Gastroesophageal sphincter (tissue), 4 donors: ENCODE measurements around the gene HINT1. TPM values are rescaled to one million over a fixed set of nuclear protein-coding genes. Genes with fewer than 3 reads are reported as not detected.
"Not testable (repeated sequence)": the region's sequence is repeated elsewhere in the genome, so short reads cannot be mapped to it uniquely, and the experiment has no call there.

Experiments
- ATAC-seq: fragments of 150-250 bp; one replicate; pipeline ENCODE4 v1.9.1; 2016; ENCODE audit warnings: mild to moderate bottlenecking, moderate library complexity
- H3K27ac ChIP-seq, 4 donors: fragments of 200-600 bp; sonication (generic) in 3 of 4; 1 replicate in 3 of 4; 2 replicates in 1 of 4; pipeline ENCODE4 v1.5.1; 2016 to 2019
- H3K27me3 ChIP-seq: fragments of 200-600 bp; sonication (generic); one replicate; pipeline ENCODE4 v1.5.1; 2019
- H3K36me3 ChIP-seq, 2 donors: fragments of 200-600 bp; sonication (generic); one replicate each; pipeline ENCODE4 v1.5.1; 2019; ENCODE audit warnings: control low read depth in 1 of 2
- H3K4me1 ChIP-seq, 3 donors: fragments of 200-600 bp; sonication (generic); 1 replicate in 2 of 3; 2 replicates in 1 of 3; pipeline ENCODE4 v1.5.1; 2016 to 2019; ENCODE audit warnings: control low read depth in 2 of 3
- H3K4me3 ChIP-seq, 2 donors: fragments of 200-600 bp; sonication (generic); one replicate each; pipeline ENCODE4 v1.5.1; 2019; ENCODE audit warnings: mild to moderate bottlenecking in 1 of 2, moderate library complexity in 1 of 2
- H3K9me3 ChIP-seq, 3 donors: fragments of 200-600 bp; sonication (generic); one replicate each; pipeline ENCODE4 v1.5.1; 2017 to 2019; ENCODE audit warnings: control low read depth in 2 of 3
- EP300 ChIP-seq: sonication (generic); formaldehyde crosslinking; IDR thresholded peaks from one replicate; pipeline ENCODE4 v1.6.1; 2017; ENCODE audit warnings: antibody characterized with exemption, mild to moderate bottlenecking
- POLR2A ChIP-seq, 2 donors: fragments of 450-650 bp; IDR thresholded peaks; one replicate each; pipeline ENCODE4 v1.6.1; 2017; ENCODE audit warnings: antibody characterized with exemption in 2 of 2, mild to moderate bottlenecking in 2 of 2, moderate library complexity in 1 of 2
- POLR2AphosphoS5 ChIP-seq: sonication (generic); formaldehyde crosslinking; IDR thresholded peaks from one replicate; pipeline ENCODE4 v1.6.1; 2017; ENCODE audit warnings: antibody characterized with exemption
- WGBS, 2 donors: methylation state at CpG; one replicate each; pipeline ENCODE4 v1.1.5; 2018; ENCODE audit warnings: low coverage in 1 of 2; 5-methylcytosine and 5-hydroxymethylcytosine counted together
- total RNA-seq, 4 donors: library from RNA; depleted of rRNA; stranded (reverse); fragments of >200 nt; gene quantifications; one replicate each; pipeline ENCODE4 v1.1.0, GENCODE V29; 2016
- TF ChIP-seq, protein P1 (sequence below), 4 experiments: fragments of 200-600 bp in 2 of 4; fragments of 450-650 bp in 2 of 4; sonication (generic) in 1 of 4; IDR thresholded peaks; one replicate each; pipeline ENCODE4 v1.5.1; 2017 to 2019; ENCODE audit warnings: antibody characterized with exemption in 4 of 4, mild to moderate bottlenecking in 2 of 4, moderate library complexity in 2 of 4

HINT1 gene
- total RNA-seq, 4 donors from 2014 or later: 120 to 239 (median 209) TPM

- no peak overlapping the region for H3K27ac ChIP-seq
- no peak overlapping the region for H3K4me3 ChIP-seq
- H3K4me1 ChIP-seq: no peaks in the 10 kb centered on the region
- H3K27me3 ChIP-seq: no peaks in the 10 kb centered on the region
- WGBS, 2 donors: 83 to 93% methylated on average over 3 of the region's 3 CpGs
- no peaks in the 10 kb centered on the region for H3K9me3 ChIP-seq
- peaks cover 0 to 14% of the 10 kb centered on the region in 2 donors for H3K36me3 ChIP-seq
- ATAC-seq: no peak
- TF ChIP-seq POLR2AphosphoS5: no peak
- TF ChIP-seq POLR2A (IDR thresholded peaks at IDR 0.05): no peak
These were observed 35.5 kb upstream of the HINT1 start for GRCh38 chr5:131200560-131200959.

GRCh38 chr5:131198625-131199024 lies 33.6 kb upstream of the HINT1 start:
- TF ChIP-seq POLR2AphosphoS5: no peak
- no peak for TF ChIP-seq POLR2A (IDR thresholded peaks at IDR 0.05)
- TF ChIP-seq EP300: no peak
- no peaks in the 10 kb centered on the region for H3K9me3 ChIP-seq
- no peaks in the 10 kb centered on the region for H3K27me3 ChIP-seq
- H3K36me3 ChIP-seq: peaks cover 0 to 14% of the 10 kb centered on the region in 2 donors
- 73 to 98% methylated on average over 3 to 5 of the region's 5 CpGs for WGBS, 2 donors
- H3K4me3 ChIP-seq: no peak overlapping the region
- H3K4me1 ChIP-seq: no peaks in the 10 kb centered on the region
- no peak overlapping the region for H3K27ac ChIP-seq
- no peak for ATAC-seq

DNA sequence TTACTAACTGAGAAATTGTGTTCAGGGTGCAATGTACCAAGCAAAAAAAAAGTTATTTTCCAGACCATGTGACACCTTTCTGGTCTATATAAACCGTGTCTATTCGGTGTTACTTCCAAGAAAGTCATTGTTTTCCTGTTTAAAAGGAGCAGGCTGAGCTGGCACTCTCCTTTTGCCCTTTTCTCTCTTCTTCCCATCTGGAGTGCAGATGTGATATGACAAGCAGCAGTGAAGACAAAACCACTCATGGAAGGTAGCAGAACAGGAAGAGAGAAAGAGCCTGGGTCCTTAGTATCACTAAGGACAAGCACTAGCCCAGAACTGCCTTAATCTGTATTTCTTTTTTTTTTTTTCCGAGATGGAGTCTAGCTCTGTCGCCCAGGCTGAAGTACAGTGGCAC lies 31.3 kb upstream of the HINT1 start:
- TF ChIP-seq POLR2AphosphoS5: no peak
- TF ChIP-seq, protein P1, sequence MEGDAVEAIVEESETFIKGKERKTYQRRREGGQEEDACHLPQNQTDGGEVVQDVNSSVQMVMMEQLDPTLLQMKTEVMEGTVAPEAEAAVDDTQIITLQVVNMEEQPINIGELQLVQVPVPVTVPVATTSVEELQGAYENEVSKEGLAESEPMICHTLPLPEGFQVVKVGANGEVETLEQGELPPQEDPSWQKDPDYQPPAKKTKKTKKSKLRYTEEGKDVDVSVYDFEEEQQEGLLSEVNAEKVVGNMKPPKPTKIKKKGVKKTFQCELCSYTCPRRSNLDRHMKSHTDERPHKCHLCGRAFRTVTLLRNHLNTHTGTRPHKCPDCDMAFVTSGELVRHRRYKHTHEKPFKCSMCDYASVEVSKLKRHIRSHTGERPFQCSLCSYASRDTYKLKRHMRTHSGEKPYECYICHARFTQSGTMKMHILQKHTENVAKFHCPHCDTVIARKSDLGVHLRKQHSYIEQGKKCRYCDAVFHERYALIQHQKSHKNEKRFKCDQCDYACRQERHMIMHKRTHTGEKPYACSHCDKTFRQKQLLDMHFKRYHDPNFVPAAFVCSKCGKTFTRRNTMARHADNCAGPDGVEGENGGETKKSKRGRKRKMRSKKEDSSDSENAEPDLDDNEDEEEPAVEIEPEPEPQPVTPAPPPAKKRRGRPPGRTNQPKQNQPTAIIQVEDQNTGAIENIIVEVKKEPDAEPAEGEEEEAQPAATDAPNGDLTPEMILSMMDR (IDR thresholded peaks at IDR 0.05): no peak
- TF ChIP-seq EP300: no peak
- no peak for TF ChIP-seq POLR2A (IDR thresholded peaks at IDR 0.05)
- no peaks in the 10 kb centered on the region for H3K4me1 ChIP-seq
- 75 to 91% methylated on average over 4 of the region's 4 CpGs for WGBS, 2 donors
- no peak overlapping the region for H3K27ac ChIP-seq
- no peaks in the 10 kb centered on the region for H3K27me3 ChIP-seq
- H3K9me3 ChIP-seq: no peaks in the 10 kb centered on the region
- peaks cover 0 to 11% of the 10 kb centered on the region in 2 donors for H3K36me3 ChIP-seq
- no peak overlapping the region for H3K4me3 ChIP-seq
- ATAC-seq: no peak

DNA sequence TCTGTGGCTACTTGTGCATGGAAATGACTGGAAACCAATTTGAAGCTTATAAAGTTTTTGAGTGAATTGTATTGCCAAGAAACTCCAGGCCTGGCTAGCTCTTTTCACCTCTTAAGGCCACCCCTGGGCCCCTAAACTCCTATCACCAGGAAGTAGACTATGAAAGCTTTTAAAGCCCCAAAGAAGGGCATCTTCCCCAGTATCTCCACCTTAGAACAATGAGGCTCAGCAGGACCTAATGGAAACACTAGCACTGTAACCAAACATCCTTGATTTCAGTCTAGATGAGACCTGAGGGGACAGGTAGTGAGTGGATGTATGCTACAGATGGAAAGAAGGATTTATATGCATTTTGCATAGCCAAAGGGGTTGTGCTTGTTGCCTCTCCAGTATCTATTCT lies 30.6 kb upstream of the HINT1 start:
- TF ChIP-seq, protein P1 (IDR thresholded peaks at IDR 0.05): no peak
- TF ChIP-seq EP300: no peak
- no peak for TF ChIP-seq POLR2AphosphoS5
- no peak for TF ChIP-seq POLR2A (IDR thresholded peaks at IDR 0.05)
- peaks cover 0 to 11% of the 10 kb centered on the region in 2 donors for H3K36me3 ChIP-seq
- no peaks in the 10 kb centered on the region for H3K9me3 ChIP-seq
- no peaks in the 10 kb centered on the region for H3K4me1 ChIP-seq
- ATAC-seq: no peak
- H3K27me3 ChIP-seq: no peaks in the 10 kb centered on the region
- H3K4me3 ChIP-seq: no peak overlapping the region
- no peak overlapping the region for H3K27ac ChIP-seq

GRCh38 chr5:131194725-131195124 lies 29.7 kb upstream of the HINT1 start:
- no peaks in the 10 kb centered on the region for H3K4me1 ChIP-seq
- no peak overlapping the region for H3K4me3 ChIP-seq
- H3K9me3 ChIP-seq: no peaks in the 10 kb centered on the region
- 86 to 100% methylated on average over 1 to 4 of the region's 5 CpGs for WGBS, 2 donors
- no peak overlapping the region for H3K27ac ChIP-seq
- TF ChIP-seq, protein P1 (IDR thresholded peaks at IDR 0.05): no peak
- TF ChIP-seq POLR2AphosphoS5 (no peak), EP300 (no peak), POLR2A (IDR thresholded peaks at IDR 0.05) (no peak)
- H3K27me3 ChIP-seq: no peaks in the 10 kb centered on the region
- ATAC-seq: no peak
- H3K36me3 ChIP-seq: peaks cover 0 to 3% of the 10 kb centered on the region in 2 donors

DNA sequence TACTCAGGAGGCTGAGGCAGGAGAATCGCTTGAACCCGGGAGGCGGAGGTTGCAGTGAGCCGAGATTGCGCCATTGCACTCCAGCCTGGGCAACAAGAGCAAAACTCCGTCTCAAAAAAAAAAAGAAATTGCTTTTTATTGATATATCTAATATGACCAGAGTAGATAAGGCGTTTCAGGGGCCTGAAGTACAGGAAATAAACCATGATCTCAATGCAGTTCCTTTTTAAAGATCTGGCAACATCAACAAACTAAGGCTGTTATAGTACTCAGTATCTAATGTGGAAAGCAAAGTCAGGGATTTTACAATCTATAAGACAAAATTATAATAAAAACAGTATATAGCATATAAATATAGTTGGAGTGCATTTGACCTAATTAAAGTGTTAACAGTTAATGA lies 28.8 kb upstream of the HINT1 start:
- 82 to 94% methylated on average over 3 to 7 of the region's 7 CpGs for WGBS, 2 donors

GRCh38 chr5:131193106-131193505 lies 28.1 kb upstream of the HINT1 start:
- H3K4me1 ChIP-seq: no peaks in the 10 kb centered on the region
- TF ChIP-seq POLR2AphosphoS5 (no peak), POLR2A (IDR thresholded peaks at IDR 0.05) (no peak), EP300 (no peak)
- TF ChIP-seq, protein P1 (IDR thresholded peaks at IDR 0.05): no peak
- 49 to 63% methylated on average over 2 of the region's 2 CpGs for WGBS, 2 donors
- H3K27me3 ChIP-seq: no peaks in the 10 kb centered on the region
- H3K27ac ChIP-seq: no peak overlapping the region
- no peaks in the 10 kb centered on the region for H3K9me3 ChIP-seq
- no peak for ATAC-seq
- peaks cover 0 to 8% of the 10 kb centered on the region in 2 donors for H3K36me3 ChIP-seq
- H3K4me3 ChIP-seq: no peak overlapping the region

More for the DNA sequence above, 28.8 kb upstream of the HINT1 start:
- not testable (repeated sequence) for H3K9me3 ChIP-seq, H3K27ac ChIP-seq, H3K36me3 ChIP-seq, H3K27me3 ChIP-seq, H3K4me1 ChIP-seq, H3K4me3 ChIP-seq, ATAC-seq
